Measurements from ENCODE around the gene MED10.

DNA sequence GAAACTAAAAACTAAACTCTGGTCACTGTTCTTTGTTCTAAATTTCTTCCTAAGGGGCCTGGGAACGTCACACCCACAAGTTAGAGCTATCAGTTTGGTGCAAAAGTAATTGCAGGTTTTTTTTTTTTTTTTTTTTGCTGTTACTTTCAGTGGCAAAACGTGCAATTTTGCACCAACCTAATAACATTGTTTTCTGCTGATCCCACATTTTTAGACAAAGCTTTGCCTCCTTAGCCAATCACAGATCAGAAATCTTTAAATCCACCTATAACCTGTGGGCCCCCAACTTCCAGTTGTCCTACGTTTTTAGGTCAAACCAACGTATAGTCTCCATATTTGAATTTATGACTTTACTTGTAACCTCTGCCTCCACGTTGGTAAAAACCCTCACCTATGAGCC, 11.1 kb upstream of the MED10 start:
- no peak for TF ChIP-seq POLR2A (IDR thresholded peaks at IDR 0.05)
- TF ChIP-seq, protein P1, sequence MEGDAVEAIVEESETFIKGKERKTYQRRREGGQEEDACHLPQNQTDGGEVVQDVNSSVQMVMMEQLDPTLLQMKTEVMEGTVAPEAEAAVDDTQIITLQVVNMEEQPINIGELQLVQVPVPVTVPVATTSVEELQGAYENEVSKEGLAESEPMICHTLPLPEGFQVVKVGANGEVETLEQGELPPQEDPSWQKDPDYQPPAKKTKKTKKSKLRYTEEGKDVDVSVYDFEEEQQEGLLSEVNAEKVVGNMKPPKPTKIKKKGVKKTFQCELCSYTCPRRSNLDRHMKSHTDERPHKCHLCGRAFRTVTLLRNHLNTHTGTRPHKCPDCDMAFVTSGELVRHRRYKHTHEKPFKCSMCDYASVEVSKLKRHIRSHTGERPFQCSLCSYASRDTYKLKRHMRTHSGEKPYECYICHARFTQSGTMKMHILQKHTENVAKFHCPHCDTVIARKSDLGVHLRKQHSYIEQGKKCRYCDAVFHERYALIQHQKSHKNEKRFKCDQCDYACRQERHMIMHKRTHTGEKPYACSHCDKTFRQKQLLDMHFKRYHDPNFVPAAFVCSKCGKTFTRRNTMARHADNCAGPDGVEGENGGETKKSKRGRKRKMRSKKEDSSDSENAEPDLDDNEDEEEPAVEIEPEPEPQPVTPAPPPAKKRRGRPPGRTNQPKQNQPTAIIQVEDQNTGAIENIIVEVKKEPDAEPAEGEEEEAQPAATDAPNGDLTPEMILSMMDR (IDR thresholded peaks at IDR 0.05), result no peak
